GM12878 (cell line): Measurements from ENCODE around the gene C21orf58. TPM values are rescaled to one million over a fixed set of nuclear protein-coding genes. Genes with fewer than 3 reads are reported as not detected.

ENCODE experiments used
- ATAC-seq: fragments of 200-7000 bp; cut with Tn5 transposase; 3 replicates; pipeline ENCODE4 v1.9.1; 2020; ENCODE audit warnings: mild to moderate bottlenecking, moderate library complexity
- BruUV-seq: library from RNA; stranded (reverse); fragments of 400-500 nt; replicated peaks from 2 replicates; lab custom pipeline; 2021; lab: Mats Ljungman, UMichigan
- CTCF ChIA-PET: fragments of 300-600 bp; sonication (Branson Sonifier 250); formaldehyde crosslinking; extraction: SDS; loops from one replicate; lab custom pipeline; 2021; ENCODE audit warnings: inconsistent platforms; lab: Yijun Ruan, JAX
- POLR2A ChIA-PET: fragments of 350-600 bp; formaldehyde crosslinking; extraction: SDS; loops from one replicate; lab custom pipeline; 2021; ENCODE audit warnings: inconsistent platforms; lab: Charles Lee
- RAD21 ChIA-PET: fragments of 300-600 bp; sonication (Branson Sonifier 250); formaldehyde crosslinking; loops from one replicate; lab custom pipeline; 2023; ENCODE audit warnings: antibody characterized with exemption; ENCODE audit not compliant: unreplicated experiment; lab: Charles Lee
- SMC1A ChIA-PET: fragments of 300-600 bp; sonication (Branson Sonifier 250); formaldehyde crosslinking; loops from one replicate; lab custom pipeline; 2023; ENCODE audit not compliant: unreplicated experiment, uncharacterized antibody; lab: Charles Lee
- DNase-seq: peaks from one replicate; pipeline ENCODE4 v3.0.0-alpha.2; 2011; ENCODE audit warnings: low read depth, low spot score
- FAIRE-seq: peaks from 3 replicates; lab custom pipeline; 2011; peaks lifted over from hg19 to GRCh38; lab: Jason Lieb, UNC
- H2AFZ ChIP-seq: 2 replicates; pipeline ENCODE4 v1.6.0; 2011; ENCODE audit warnings: low read depth, low read length, control low read depth; ENCODE audit not compliant: control insufficient read depth
- H3K27ac ChIP-seq: 2 replicates; pipeline ENCODE4 v1.5.1; 2011; ENCODE audit warnings: control low read depth; ENCODE audit not compliant: control insufficient read depth, insufficient read depth
- H3K27me3 ChIP-seq, 2 experiments: replicated peaks in 1 of 2; 2 replicates each; pipeline versions ENCODE4 v1.6.0 to v1.6.1; 2011; ENCODE audit warnings: low read length in 1 of 2; ENCODE audit not compliant: control insufficient read depth in 2 of 2, insufficient read depth in 2 of 2
- H3K36me3 ChIP-seq, 2 experiments: 2 replicates each; pipeline ENCODE4 v1.5.1; 2011; ENCODE audit warnings: low read length in 1 of 2; ENCODE audit not compliant: control insufficient read depth in 2 of 2, insufficient read depth in 2 of 2
- H3K4me1 ChIP-seq: 2 replicates; pipeline ENCODE4 v1.6.1; 2011; ENCODE audit warnings: mild to moderate bottlenecking, low read length, moderate library complexity, mixed read lengths; ENCODE audit not compliant: control insufficient read depth, insufficient read depth
- H3K4me2 ChIP-seq: 2 replicates; pipeline ENCODE4 v1.6.0; 2011; ENCODE audit warnings: control low read depth; ENCODE audit not compliant: control insufficient read depth, insufficient read depth
- H3K4me3 ChIP-seq: fragments of 200-600 bp; sonication (generic); 2 replicates; pipeline ENCODE4 v1.5.1; 2016
- H3K79me2 ChIP-seq: 2 replicates; pipeline ENCODE4 v1.6.0; 2011; ENCODE audit warnings: low read length; ENCODE audit not compliant: control insufficient read depth, insufficient read depth
- H3K9ac ChIP-seq: 2 replicates; pipeline ENCODE4 v1.8.0; 2011; ENCODE audit warnings: low read length, control low read depth, mixed read lengths; ENCODE audit not compliant: control insufficient read depth, insufficient read depth
- H3K9me3 ChIP-seq: replicated peaks from 3 replicates; pipeline ENCODE4 v1.5.1; 2011; ENCODE audit warnings: mild to moderate bottlenecking, low read length; ENCODE audit not compliant: control insufficient read depth, insufficient read depth
- H4K20me1 ChIP-seq: 2 replicates; pipeline ENCODE4 v1.6.0; 2011; ENCODE audit not compliant: control insufficient read depth, insufficient read depth
- HSF1 ChIP-seq: fragments of 150-350 bp; IDR thresholded peaks from 2 replicates; pipeline ENCODE4 v1.6.1; 2014; ENCODE audit warnings: mild to moderate bottlenecking, low read depth, low read length
- MYC ChIP-seq: IDR thresholded peaks from 2 replicates; pipeline ENCODE4 v1.6.1; 2011; ENCODE audit warnings: mild to moderate bottlenecking, low read length, moderate library complexity, inconsistent platforms; ENCODE audit not compliant: insufficient read depth, insufficient replicate concordance, insufficient read length, severe bottlenecking
- TCF12 ChIP-seq: IDR thresholded peaks from 2 replicates; pipeline ENCODE4 v1.6.1; 2011; ENCODE audit warnings: low read depth, mild to moderate bottlenecking, low read length
- TCF3 ChIP-seq: IDR thresholded peaks from 2 replicates; pipeline ENCODE4 v1.6.1; 2012; ENCODE audit warnings: low read depth, mild to moderate bottlenecking, low read length, borderline replicate concordance; ENCODE audit not compliant: insufficient read depth
- ZSCAN29 ChIP-seq: fragments of 450-650 bp; IDR thresholded peaks from 2 replicates; pipeline ENCODE4 v1.6.1; 2017; ENCODE audit warnings: mild to moderate bottlenecking, moderate library complexity
- WGBS: methylation state at CpG from one replicate; pipeline ENCODE4 v1.1.6; 2016; ENCODE audit warnings: low lambda C conversion rate; ENCODE audit not compliant: insufficient replicate concordance, insufficient coverage; ENCODE audit errors: missing lambda C conversion rate; 5-methylcytosine and 5-hydroxymethylcytosine counted together
- in situ Hi-C: fragments of 300-500 bp; cut with MboI; formaldehyde crosslinking; loops from 9 replicates; pipeline ENCODE4 v1.14.3; 2018; ENCODE audit warnings: mixed read lengths
- intact Hi-C: fragments of 100-400 bp; cut with micrococcal nuclease; formaldehyde crosslinking; loops from one replicate; pipeline ENCODE4 v1.14.2; 2022; ENCODE audit not compliant: unreplicated experiment
- polyA plus RNA-seq, 11 experiments: library from polyadenylated mRNA; depleted of rRNA in 4 of 11; unstranded in 6 of 11; stranded (reverse) in 5 of 11; fragments of >200 nt; fragmentation: Nextera tagmentation in 4 of 11; fragmentation: Illumina TruSeq in 1 of 11; extraction: Ambion mirVana in 4 of 11; extraction: Trizol in 1 of 11; gene quantifications; 1 replicate in 1 of 11; 2 replicates in 10 of 11; pipeline versions ENCODE4 v1.2.1 to v1.2.3, GENCODE V29; 2011 to 2016; ENCODE audit warnings: inconsistent platforms in 2 of 11, missing spikeins in 2 of 11, low read depth in 1 of 11
- total RNA-seq, 4 experiments: library from RNA; depleted of rRNA in 3 of 4; stranded (reverse); fragments of >200 nt in 3 of 4; fragmentation: Illumina TruSeq in 1 of 4; extraction: Trizol in 1 of 4; gene quantifications; 2 replicates each; pipeline versions ENCODE4 v1.2.1 to v1.2.3, GENCODE V29; 2013 to 2021
- TF ChIP-seq, protein P1 (sequence below): fragments of 450-650 bp; IDR thresholded peaks from 2 replicates; pipeline ENCODE4 v1.6.1; 2017; ENCODE audit warnings: mild to moderate bottlenecking, low read depth, inconsistent platforms; ENCODE audit not compliant: poor library complexity, severe bottlenecking
- TF ChIP-seq, protein P2 (sequence below): fragments of 450-650 bp; IDR thresholded peaks from 2 replicates; pipeline ENCODE4 v1.6.1; 2017; ENCODE audit warnings: low read depth, mild to moderate bottlenecking, moderate library complexity

The C21orf58 gene
- total and polyA plus RNA-seq, 10 of the 15 experiments (the other 5 are each of a cell fraction or from before 2014, with no cell fraction given): 1.1 to 22.3 (median 11.8) TPM

DNA sequence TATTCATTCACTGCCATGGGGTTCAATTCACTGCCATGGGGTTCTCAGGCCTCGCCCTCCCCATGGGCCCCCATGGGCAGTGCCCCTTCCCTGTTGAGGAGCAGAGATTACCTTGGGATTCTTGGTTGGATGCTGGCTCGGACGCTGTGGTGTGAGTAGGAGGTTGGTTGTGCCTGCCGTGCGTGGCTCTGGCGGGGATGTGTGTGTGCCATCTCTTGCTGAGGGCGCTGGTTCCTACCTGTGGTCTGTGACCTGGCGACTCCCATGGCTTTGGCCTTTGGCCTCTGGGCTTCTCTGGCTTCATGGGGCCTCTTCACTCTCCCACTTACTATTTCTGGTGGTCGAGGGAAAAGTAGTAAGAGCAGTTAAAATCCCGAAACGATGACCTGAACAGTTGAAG, 42.4 kb upstream of the C21orf58 start (continued):
- TF ChIP-seq HSF1 (no peak), MYC (no peak), ZSCAN29 (no peak), TCF12 (no peak)
- TF ChIP-seq, protein P1, sequence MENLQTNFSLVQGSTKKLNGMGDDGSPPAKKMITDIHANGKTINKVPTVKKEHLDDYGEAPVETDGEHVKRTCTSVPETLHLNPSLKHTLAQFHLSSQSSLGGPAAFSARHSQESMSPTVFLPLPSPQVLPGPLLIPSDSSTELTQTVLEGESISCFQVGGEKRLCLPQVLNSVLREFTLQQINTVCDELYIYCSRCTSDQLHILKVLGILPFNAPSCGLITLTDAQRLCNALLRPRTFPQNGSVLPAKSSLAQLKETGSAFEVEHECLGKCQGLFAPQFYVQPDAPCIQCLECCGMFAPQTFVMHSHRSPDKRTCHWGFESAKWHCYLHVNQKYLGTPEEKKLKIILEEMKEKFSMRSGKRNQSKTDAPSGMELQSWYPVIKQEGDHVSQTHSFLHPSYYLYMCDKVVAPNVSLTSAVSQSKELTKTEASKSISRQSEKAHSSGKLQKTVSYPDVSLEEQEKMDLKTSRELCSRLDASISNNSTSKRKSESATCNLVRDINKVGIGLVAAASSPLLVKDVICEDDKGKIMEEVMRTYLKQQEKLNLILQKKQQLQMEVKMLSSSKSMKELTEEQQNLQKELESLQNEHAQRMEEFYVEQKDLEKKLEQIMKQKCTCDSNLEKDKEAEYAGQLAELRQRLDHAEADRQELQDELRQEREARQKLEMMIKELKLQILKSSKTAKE: no peak
- TF ChIP-seq, protein P2, sequence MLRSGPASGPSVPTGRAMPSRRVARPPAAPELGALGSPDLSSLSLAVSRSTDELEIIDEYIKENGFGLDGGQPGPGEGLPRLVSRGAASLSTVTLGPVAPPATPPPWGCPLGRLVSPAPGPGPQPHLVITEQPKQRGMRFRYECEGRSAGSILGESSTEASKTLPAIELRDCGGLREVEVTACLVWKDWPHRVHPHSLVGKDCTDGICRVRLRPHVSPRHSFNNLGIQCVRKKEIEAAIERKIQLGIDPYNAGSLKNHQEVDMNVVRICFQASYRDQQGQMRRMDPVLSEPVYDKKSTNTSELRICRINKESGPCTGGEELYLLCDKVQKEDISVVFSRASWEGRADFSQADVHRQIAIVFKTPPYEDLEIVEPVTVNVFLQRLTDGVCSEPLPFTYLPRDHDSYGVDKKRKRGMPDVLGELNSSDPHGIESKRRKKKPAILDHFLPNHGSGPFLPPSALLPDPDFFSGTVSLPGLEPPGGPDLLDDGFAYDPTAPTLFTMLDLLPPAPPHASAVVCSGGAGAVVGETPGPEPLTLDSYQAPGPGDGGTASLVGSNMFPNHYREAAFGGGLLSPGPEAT: no peak
- TF ChIP-seq, all 136 proteins: peak for 0

DNA sequence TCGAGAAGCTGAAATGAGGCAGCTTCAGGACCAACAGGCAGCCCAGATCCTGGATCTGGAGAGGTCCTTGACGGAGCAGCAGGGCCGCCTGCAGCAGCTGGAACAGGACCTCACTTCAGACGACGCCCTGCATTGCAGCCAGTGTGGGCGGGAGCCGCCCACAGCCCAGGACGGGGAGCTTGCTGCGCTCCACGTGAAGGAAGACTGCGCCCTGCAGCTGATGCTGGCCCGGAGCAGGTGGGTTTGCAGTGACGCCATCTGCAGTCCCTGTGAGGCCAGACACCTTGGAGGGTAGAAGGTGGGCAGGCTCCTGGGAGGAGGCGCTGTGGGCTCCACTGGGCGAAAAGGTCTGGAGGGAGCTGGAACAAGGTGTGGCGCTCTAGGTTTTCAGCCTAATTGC, 40.0 kb upstream of the C21orf58 start:
- intact Hi-C loops (no loop called here), in situ Hi-C loops (no loop called here)
- H4K20me1 ChIP-seq: no peaks in the 10 kb centered on the region
- no TSS peak for BruUV-seq
- H3K4me3 ChIP-seq: no peak overlapping the region
- no peak overlapping the region for H3K9ac ChIP-seq
- no peak for TF ChIP-seq TCF3
- ATAC-seq: no peak
- no peak for DNase-seq
- 98% methylated on average over 16 of the region's 16 CpGs for WGBS
- no peaks in the 10 kb centered on the region for H3K9me3 ChIP-seq
- H3K27me3 ChIP-seq: no peaks in the 10 kb centered on the region
- ChIA-PET POLR2A (no interaction called here), CTCF (no interaction called here), RAD21 (no interaction called here), SMC1A (no interaction called here)
- H3K4me2 ChIP-seq: no peak overlapping the region
- no peaks in the 10 kb centered on the region for H3K79me2 ChIP-seq
- H3K4me1 ChIP-seq: peaks cover 13% of the 10 kb centered on the region
- no peak for FAIRE-seq
- H2AFZ ChIP-seq: no peak overlapping the region
- peaks cover 16 to 25% of the 10 kb centered on the region in 2 experiments for H3K36me3 ChIP-seq
- no peak overlapping the region for H3K27ac ChIP-seq
